Type B pancreatic cell (in vitro differentiated cells): ENCODE data around the gene ANKRD31. TPM values are rescaled to one million over a fixed set of nuclear protein-coding genes. Genes with fewer than 3 reads are reported as not detected.

Experiments
- DNase-seq: peaks from one replicate; pipeline ENCODE4 v3.0.0; 2021; ENCODE audit warnings: mixed read lengths; ENCODE audit not compliant: unreplicated experiment; ENCODE audit errors: extremely low spot score
- H3K27ac Mint-ChIP-seq: 2 replicates; pipeline ENCODE4 v1.8.0; 2021; ENCODE audit warnings: mild to moderate bottlenecking, mixed read lengths
- H3K27me3 Mint-ChIP-seq: 2 replicates; pipeline ENCODE4 v1.8.0; 2021; ENCODE audit warnings: mixed read lengths
- H3K36me3 Mint-ChIP-seq: 2 replicates; pipeline ENCODE4 v1.8.0; 2021; ENCODE audit warnings: mixed read lengths
- H3K4me1 Mint-ChIP-seq: one replicate; pipeline ENCODE4 v1.8.0; 2021; ENCODE audit warnings: mixed read lengths; ENCODE audit not compliant: unreplicated experiment
- H3K4me3 Mint-ChIP-seq: 2 replicates; pipeline ENCODE4 v1.8.0; 2021; ENCODE audit warnings: mild to moderate bottlenecking, mixed read lengths
- H3K9me3 Mint-ChIP-seq: 2 replicates; pipeline ENCODE4 v1.8.0; 2021; ENCODE audit warnings: mixed read lengths
- total RNA-seq: library from RNA; stranded (reverse); gene quantifications from 2 replicates; pipeline ENCODE4 v1.2.1, GENCODE V29; 2021; ENCODE audit warnings: low replicate concordance
- TF ChIP-seq, protein P1 (sequence below): fragments of 200-600 bp; sonication (generic); conservative IDR thresholded peaks from 2 replicates; pipeline ENCODE4 v1.5.0; 2021; ENCODE audit warnings: antibody characterized with exemption, mild to moderate bottlenecking

Gene ANKRD31
- total RNA-seq, 1 donor from 2014 or later, result 0.34 TPM

DNA sequence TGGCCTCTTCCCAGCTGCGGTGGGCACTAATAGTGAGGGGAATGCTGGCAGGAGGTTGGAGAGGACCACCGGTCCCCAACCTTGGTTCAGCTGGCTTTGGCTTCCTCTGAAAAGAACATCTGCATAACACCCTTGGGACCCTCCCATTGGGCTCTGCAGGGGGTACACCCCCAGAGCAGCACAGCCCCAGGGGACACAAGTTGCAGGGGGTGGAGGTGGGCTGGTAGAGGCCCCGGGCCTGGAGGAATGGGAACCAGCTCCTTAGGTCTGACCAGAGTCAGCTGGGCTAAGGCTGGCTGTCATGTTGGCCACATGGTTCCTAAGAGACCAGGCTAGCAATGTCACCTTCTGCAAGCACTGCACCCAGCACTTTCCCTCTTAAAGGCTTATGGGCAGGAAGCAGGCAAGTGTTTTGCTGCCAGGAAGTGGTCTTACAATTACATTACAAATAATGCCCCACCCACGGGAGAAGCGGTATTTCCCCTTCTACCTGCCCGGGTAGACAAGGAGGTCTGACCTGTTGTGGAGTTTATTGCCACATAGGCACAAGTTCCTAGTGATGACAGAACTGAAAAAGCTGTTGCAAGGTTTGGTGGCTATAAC, 202.4 kb downstream of the ANKRD31 start:
- no peaks in the 10 kb centered on the region for H3K36me3 Mint-ChIP-seq
- DNase-seq, result no peak
- peaks cover 9% of the 10 kb centered on the region for H3K9me3 Mint-ChIP-seq
- TF ChIP-seq, protein P1, sequence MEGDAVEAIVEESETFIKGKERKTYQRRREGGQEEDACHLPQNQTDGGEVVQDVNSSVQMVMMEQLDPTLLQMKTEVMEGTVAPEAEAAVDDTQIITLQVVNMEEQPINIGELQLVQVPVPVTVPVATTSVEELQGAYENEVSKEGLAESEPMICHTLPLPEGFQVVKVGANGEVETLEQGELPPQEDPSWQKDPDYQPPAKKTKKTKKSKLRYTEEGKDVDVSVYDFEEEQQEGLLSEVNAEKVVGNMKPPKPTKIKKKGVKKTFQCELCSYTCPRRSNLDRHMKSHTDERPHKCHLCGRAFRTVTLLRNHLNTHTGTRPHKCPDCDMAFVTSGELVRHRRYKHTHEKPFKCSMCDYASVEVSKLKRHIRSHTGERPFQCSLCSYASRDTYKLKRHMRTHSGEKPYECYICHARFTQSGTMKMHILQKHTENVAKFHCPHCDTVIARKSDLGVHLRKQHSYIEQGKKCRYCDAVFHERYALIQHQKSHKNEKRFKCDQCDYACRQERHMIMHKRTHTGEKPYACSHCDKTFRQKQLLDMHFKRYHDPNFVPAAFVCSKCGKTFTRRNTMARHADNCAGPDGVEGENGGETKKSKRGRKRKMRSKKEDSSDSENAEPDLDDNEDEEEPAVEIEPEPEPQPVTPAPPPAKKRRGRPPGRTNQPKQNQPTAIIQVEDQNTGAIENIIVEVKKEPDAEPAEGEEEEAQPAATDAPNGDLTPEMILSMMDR, result no peak
- peak overlapping the region; percentile 43 for H3K27ac Mint-ChIP-seq
- H3K4me1 Mint-ChIP-seq, result no peaks in the 10 kb centered on the region
- H3K27me3 Mint-ChIP-seq, result no peaks in the 10 kb centered on the region
- no peak overlapping the region for H3K4me3 Mint-ChIP-seq

DNA sequence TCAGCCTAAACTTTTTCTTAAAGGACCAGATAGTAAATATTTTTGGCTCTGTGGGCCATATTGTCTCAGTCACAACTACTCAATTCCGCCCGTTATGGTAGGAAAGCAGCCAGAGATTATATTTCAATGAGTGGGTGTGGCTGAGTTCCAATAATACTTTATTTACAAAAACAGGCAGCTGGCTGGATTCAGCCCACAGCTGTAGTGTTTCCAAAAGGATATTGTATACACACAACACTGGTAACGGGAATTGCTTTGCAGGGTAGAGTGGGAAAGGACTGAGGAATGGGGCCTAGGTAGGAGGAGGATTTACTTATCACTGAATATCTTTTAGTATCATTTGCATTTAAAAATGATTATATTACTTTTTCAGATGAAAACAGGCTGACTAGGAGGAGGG, 205.3 kb downstream of the ANKRD31 start:
- Mint-ChIP-seq H3K9me3 (no peaks in the 10 kb centered on the region), H3K4me1 (no peaks in the 10 kb centered on the region), H3K4me3 (no peak overlapping the region), H3K27me3 (no peaks in the 10 kb centered on the region), H3K27ac (no peak overlapping the region), H3K36me3 (no peaks in the 10 kb centered on the region)
- TF ChIP-seq, protein P1, result no peak
- no peak for DNase-seq

DNA sequence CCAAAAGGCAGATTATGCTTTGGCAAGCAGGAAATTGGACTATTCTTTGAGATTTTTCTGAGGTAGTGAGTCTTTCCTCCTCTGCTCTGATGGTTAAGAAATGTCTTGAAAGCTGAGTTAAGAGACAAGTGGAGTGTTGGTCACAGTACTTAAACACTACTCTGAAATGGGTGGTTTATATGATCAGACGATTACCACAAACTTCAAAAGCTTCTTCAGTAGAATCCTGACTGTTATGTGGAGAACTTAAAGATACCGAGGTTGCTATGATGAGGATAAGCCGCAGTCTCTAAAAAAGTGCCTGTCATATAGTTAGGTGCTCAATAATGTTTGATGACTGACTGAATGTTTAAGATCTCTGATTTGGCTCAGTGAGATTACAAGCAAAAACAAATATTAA, 208.6 kb downstream of the ANKRD31 start:
- Mint-ChIP-seq H3K4me1 (no peaks in the 10 kb centered on the region), H3K36me3 (no peaks in the 10 kb centered on the region), H3K9me3 (no peaks in the 10 kb centered on the region), H3K27ac (no peak overlapping the region), H3K4me3 (no peak overlapping the region), H3K27me3 (no peaks in the 10 kb centered on the region)
- TF ChIP-seq, protein P1, result no peak
- DNase-seq, result no peak

DNA sequence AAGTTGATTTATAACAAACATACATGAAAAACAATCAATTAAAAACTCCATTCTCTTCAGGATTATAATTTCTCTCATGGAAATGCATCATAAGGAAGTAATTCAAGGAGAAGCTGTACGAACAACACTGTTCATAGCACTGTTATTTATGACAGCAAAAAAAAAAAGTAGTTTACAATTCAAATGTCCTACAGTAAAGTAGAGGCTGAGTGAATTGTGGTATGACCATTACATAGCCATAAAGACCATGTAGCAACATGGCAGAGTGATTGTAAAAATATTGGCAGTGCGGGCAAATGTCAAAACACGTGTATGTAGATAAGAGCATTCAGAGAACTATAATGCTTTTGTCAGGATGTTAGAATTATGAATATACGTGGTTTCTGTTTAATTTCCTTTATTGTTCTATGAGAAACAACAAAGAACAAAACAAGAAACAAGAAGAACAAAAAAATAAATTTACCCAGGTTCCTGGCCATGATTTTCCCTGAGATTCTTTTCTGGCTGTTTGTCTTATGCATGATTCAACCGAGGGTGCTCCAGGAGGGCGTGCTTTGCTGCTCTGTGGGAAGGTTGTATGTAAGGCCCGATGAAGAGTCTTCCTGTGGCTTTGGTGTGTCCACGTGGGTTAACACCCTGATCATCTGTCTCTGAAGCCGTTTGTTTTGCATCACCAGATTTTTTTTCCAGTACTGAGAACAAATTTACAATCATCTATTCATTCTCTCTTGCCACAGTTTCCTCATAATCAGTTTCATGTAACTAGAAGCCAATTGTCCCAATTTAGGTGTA, 213.1 kb downstream of the ANKRD31 start:
- Mint-ChIP-seq H3K4me1 (no peaks in the 10 kb centered on the region), H3K4me3 (no peak overlapping the region), H3K9me3 (no peaks in the 10 kb centered on the region), H3K36me3 (no peaks in the 10 kb centered on the region), H3K27ac (no peak overlapping the region), H3K27me3 (no peaks in the 10 kb centered on the region)
- no peak for DNase-seq
- TF ChIP-seq, protein P1, result no peak

DNA sequence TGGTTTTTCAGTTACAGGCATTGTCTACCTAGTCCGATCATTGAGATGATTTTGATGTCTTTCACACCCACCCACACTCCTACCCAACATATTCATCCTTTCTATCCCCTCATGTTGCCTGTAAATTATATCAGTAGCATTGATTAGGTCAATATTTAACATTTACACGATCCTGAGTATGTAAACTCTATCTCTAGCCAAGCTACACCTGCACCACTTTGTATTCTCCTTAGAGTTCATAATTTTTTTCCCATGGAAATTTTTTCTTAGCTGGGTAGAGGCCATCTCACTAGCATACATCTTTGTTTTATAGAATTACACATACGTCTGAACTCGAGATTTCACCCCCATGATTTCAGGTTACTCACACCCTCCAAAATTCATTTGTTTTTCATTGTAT, 214.9 kb downstream of the ANKRD31 start:
- Mint-ChIP-seq H3K27me3 (no peaks in the 10 kb centered on the region), H3K36me3 (no peaks in the 10 kb centered on the region), H3K9me3 (no peaks in the 10 kb centered on the region), H3K27ac (no peak overlapping the region), H3K4me3 (no peak overlapping the region), H3K4me1 (no peaks in the 10 kb centered on the region)
- TF ChIP-seq, protein P1, result no peak
- no peak for DNase-seq
